GOT3 (cell line): ENCODE results near the gene KCNT1.

Experiments
- DNase-seq: peaks from one replicate; lab custom pipeline; 2025; ENCODE audit warnings: mixed read lengths; lab: John Stamatoyannopoulos, UW

Gene KCNT1

DNA sequence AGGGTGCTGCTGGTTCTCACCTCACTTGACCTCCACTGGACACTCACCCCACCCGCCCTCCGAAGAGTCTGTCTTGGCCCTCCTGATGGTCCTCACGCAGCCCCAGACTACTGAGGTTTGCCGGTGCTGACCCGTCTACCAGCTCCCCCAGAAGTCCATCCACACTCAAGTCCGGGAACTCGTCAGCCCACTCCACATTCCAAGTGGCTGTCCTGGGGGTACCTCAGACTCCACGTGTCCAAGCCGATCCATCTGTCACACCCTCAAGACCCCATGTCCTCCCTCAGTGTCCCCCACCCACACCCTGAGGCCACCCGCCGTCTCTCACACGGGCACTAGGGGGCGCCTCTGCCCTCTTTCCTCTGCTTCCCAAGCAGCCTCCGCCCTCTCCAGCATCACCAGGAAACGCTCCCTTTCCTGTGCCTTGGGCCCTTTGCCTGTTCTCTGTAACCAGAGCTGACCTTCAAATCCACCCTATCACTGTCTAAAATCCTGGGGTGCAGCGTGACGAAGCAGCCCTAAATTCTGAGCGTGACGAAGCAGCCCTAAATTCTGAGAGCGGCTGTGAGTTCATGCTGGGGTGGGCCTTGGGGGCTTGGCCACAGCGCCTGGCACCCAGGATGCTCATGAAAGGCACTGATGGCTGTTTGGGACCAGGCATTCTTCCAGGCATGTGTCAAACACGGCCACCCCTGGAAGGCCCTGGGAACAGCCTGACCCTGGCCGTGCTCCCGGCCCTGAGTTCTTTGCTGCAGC, 95.7 kb downstream of the KCNT1 start:
- DNase-seq, result no peak

DNA sequence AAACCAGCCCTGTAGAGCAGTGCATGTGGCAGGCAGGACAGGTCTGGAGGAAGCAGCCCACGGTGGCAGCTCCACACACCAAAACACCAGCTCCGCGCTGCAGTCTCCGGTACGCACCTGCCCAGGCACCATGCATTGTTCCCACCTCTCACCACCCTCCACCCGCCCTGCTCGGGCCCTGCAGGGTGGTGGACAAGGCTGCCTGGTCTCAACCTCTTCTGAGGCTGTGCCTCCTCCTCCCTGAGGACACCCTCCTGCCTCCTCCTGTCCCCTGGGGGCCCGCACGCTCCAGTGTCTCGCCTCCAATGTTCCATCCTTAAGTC, 96.2 kb downstream of the KCNT1 start:
- DNase-seq, result no peak

DNA sequence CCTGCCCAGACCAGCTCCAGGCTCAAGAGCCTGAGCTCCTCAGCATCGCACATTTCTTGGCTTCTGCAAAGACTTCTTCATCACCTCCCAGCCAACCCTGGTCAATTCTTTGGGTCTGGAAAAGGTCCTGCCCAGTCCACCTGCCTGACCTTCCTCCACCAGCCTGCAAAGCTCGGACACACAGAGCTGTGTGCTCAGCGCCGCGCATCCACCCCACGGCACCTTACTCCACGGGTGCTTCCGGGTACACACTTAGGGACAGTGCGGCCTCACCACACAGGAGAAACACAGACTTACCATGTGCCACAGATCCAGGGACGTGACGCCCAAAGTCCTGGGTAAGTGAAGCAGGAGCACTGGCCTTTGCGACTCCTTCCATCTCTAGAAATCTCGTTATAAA, 97.3 kb downstream of the KCNT1 start:
- no peak for DNase-seq

DNA sequence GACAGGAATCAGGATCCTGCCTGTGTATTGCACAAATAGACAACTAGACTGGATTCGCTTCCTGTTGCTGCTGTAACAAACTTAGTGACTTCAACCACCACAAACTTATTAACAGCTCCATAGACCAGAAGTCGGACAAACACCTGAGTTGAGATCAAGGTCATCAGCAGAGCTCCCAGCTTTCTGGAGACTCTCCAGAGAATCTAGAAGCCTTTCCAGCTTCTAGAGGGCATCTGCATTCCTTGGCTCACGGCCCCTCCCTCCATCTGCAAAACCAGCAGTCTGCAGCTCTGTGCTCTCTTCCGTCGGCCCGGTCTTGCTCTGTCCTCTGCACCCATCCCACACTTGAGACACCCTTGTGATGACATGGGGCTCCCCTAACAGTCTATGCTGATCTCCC, 99.1 kb downstream of the KCNT1 start:
- no peak for DNase-seq

DNA sequence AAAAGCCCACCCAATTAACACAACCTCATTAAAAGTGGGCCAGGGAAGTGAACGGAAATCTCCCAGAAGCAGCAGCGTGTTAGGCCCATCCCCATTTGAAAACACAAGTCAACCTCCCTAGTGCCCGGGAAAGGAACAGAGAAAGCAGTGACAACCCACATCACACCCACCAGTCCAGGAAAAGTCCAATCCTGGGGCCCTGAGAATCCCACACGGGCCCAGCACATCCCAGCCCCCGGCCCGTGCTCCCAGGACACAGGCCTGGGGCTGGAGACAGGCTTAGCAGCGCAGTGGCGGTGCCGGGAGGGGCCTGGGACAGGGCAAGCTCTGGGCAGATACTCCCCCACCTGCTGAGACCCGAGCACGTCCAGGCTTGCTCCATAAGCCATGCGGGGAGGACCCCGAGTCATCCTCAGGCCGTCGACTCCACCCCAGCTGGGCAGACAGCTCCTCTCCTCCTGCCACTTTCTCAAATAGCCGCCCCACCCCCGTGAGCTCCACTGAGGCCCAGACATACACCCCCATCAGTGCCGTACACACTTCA, 101.0 kb downstream of the KCNT1 start:
- no peak for DNase-seq

DNA sequence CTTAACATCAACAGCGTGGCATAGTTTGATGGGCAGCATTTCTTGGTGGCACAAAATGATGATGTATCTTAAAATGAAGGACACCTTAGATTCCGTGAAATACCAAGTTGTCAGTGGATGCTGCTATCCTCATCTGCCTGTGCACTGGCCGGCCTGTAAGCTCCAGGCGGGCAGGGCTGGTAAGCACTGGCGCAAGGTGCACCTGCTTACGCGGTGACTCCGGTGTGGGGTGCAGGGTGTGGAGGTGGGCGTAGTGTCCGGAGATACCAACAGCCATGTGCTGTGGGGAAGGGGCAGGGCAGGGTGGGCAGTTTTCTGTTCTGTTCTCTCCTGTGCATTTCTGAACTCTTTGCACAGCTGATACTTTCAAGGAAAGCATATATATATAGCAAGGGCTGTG, 101.5 kb downstream of the KCNT1 start:
- DNase-seq, result no peak

DNA sequence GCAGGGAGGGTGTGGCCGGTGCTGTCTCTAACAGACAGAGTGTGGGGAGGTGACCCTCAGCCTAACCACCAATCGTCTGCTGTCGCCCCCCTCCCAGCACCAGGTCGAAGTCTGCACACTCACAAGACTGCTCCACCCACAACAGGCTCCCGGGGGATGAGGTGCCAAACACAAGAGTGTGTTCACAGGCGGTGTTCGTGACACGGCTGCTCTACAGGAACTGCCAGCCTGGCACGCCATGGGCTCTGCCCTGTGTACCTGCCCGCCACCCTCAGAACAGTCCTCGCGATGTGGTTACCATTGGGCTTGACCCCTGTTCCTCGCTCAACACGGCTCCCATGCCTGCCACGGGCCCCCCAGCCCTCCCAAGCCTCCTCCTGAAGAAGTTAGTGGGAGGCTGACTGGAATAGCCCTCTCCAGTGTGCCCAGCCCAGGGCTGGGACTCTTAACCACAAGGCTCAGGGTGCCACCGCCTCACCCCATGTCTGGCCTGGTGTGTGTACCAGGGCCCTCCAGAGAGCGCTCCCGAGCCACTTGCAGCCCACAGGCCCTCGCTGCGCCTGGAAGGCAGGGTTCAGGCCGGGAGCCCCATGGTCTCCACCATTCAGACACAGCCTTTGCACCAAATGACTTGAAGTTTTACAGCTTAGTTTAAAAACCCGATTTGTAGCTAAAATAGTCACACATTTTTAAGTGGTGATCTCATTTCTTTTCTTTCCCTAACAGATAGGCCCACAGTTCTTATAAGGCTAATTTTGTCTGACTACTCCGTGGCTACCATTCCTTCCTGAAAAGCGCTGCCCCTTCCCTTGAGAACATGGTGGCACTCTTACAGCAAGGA, 102.8 kb downstream of the KCNT1 start:
- DNase-seq, result no peak

DNA sequence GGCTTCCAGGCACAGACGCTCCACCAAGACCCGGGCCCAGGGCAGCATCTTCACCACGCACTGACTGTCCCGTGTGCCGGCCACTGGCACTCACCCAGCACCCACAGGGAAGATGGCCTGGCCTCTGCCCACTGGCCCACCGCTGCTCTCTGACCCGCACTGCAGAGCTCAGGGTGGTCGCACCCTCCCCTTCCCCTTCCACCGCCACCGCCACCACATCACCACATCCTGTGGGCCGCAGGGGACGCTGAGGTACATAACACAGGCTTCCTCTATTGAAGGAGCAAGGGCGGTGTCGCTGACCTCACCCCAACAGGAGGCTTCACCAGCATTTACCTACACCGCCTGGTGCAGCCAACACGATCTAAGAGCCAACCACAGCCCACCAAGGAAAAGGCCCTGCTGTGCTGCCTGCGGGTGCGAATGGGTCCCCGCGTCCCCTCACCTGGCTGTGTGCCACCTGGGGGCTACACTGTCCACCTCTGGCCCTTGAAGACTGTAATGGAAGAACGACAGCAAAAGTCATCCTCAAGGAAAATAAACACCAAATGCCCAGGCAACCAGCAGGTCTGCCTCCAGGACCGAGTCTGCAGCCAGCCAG, 103.5 kb downstream of the KCNT1 start:
- DNase-seq, result no peak

DNA sequence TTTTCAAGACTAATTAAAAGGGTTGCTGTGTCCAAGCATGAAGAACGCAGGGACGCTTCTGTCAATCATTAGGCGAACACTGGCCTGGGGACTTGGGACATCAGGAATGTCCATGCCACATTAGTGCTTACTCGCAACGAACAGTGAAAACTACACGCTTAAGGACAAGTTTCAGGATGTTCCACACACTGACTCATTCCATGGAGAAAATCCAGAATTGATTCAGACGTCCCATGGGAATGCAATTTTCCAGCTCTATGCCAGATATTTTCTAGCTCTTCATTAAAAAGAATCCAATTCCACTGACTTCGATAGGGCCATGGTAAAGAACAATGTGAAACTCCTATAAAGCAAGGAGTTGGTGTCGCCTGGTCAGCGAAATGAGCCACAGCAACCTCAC, 107.2 kb downstream of the KCNT1 start:
- no peak for DNase-seq

DNA sequence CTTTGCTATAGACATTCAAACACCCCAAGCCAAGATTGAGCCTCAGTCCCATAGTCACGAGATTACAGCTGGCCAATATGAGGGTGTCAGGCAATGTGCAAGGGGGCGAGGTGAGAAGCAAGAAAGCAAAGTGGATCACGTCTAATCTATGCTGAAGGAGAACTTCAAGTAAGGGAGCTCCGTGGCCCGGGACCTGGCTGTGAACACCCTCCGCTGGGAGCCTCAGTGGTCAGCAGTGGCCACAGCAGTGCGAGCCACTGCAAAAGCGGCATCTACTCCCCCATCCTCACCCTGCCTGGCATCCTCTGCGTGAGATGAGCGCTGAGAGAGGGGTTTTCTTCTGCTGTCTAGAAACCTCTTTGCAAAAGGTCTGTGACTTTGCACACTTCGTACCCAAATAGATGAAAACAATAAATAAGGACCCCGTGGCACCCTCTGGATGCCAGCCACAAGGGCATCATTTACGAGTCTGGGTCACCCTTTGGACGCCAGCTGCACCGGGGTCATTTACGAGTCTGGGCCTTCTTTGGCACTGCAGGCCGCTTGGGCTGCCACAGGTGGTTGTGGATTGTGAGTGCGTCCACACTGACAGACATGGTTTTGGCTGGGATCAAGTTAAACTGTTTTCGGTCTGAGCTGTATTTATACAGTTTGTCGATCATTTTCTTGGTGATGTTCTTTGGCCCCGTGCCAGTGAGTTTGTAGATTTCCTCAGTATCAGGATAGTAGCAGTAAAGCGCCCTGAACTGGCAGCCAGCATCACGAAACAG, 109.0 kb downstream of the KCNT1 start:
- DNase-seq, result no peak

DNA sequence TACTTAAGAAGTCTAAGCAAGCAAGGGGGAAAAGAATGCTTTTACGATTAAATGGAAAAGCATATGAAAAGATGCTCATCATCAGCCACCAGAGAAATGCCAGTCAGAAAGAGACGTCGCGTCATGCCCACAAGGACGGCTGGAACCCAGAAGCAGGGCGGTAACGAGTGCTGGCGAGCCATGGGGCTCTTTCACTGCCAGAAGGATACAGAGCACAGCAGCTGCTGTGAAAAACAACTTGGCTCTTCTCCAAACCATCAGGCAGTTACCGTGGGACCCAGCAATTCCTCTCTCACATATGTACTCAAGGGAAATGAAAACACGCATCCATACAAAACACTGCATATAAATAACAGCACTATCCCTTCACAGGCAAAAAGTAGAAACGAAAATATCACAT, 109.8 kb downstream of the KCNT1 start:
- no peak for DNase-seq

DNA sequence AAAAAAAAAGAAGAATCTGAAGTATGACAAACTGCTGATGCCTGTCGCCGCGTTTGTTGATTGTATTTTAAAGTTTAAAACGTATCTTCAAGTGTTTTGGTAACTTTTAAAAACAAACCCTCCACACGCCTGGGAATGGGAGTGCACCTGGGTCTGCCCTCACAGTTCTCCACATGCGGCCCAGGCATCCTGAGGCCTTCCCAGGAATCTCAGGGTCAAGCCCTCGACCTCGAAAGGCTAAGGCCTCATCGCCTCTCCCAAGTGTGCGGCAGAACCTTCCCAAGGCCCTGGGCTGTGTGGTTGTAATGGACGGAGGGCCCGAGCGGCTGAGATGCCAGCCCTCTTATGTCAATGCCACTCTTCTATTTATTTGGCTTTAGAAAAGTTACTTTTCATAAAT, 111.0 kb downstream of the KCNT1 start:
- DNase-seq, result no peak

DNA sequence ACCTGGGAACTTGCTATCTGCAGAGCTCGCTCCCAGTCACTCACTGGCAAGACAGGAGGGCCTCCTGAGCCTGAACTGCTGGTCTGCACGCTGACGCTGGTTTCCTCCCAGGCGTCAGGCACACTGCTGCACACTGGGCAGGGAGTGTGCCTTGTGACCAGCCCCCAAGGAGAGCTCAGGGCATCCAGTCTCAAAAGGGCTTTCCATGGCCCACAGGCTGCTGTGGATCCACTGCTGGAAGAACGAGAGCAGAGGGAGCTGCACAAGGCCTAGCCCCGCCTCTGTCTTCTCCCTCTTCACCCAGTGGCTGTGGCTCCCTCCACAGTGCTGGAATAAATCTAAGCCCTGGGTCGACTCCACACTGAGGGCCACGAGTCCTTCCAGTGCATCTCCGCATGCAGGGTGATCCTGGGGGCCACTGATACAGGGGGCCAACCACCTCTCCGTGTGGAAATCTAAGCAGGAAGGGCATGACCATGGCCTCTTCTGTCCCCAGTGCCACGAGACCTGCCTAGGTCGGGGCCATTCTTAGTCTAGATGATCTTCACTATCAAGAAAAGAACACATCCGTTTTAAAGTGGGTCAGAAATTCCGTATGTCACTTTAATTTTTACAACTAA, 111.8 kb downstream of the KCNT1 start:
- DNase-seq, result no peak

DNA sequence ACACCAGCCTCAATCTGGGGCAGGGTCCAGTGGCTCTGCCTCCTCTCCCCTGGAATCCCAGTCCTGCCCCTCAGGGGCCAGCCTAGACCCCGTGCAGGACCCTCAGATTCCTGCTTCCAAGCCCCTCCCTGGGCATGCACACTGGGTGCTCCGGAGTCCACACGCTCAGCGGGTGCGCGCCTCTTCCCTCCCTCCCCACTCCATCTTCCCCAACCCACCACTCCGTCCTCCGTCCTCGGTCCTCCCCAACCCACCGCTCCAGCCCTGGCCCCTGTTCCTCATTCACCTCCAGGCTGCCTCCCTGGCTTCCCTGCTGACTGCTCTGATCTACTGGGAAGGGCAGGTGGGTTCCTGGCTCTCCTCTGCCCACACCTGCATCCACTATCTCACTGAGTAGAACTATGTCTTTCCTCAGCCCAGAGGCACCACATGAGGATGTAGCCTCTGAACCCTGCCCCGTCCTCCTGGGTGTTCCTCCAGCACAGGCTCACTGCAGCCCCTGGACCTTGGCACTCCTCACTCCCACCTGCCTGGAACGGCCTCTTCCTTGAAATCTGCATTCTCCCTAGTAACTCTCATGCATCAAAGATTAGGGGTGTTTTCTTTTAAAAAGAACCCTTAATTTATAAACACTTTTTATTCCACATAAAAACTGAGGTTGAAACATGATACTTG, 112.6 kb downstream of the KCNT1 start:
- DNase-seq, result no peak

DNA sequence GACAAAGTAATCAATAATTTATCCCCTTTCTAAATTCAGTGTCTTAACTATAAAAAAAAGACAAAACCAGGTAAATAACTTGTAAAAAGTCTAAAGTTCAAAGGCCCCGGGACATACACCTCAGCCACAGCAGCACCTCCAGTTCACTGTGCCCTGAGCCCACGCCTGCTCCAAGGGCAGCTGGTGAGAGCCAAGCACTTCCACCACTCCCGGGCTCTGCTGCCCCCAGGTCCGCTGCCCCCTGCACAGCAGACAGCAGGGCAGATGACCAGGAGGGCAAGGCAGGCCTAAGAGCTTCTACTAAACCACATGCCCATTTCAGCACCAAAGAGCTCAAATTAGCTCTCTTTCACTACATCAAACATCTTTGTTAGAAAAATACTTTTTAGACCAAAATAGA, 113.4 kb downstream of the KCNT1 start:
- DNase-seq, result no peak

DNA sequence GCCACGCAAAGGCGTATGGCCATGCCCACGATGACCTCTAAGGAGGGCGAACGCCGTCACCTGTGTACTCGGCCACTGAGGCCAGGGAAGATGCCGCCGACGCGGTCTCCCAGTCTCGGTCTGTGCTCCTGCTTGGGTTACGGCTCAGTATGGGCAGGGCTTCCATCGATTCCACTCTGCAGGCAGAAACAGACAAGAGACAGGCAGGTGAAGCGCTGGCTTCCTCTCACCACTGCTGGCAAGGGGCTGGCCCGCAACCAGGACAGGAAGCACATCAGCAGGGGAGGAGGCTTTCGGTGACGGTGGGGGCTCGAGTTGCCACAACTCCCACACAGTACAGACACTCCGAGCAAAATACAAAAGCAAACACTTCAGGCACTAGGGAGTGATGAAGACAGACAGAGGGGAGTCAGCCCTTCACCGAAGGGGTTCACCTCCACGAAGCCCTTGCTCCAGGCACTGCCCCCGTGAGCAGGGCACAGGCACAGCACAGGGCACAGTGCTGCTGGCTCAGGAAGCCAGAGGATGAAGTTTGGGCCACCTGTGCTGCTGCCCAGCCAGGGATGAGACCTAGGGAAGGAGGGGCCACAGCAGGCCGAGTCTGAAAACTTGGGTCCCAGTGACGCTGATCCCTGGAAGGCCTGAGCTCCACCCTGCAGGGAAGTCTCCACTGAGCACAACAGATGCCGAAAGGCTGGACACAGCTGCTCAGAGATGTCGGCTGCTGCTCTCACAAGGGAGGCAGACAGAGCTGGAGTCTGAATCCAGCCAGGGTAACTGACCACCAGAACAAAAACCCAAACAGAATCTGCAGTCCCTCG, 114.1 kb downstream of the KCNT1 start:
- DNase-seq, result no peak

DNA sequence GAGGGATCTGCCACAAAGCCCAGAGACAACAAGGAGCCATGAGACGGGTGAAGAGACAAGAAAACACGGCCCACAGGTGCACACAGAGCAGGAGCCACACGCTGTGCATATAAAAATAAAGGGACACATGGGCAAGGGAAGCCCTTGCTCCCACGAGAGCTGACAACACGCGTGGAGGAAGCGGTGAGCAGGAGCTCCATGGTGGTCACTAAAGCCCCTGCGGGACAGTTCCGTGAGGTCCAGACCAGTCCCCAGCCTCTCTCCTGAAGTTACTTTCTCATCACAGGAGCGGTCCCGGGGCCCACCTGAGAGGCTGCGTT, 114.6 kb downstream of the KCNT1 start:
- DNase-seq, result no peak

DNA sequence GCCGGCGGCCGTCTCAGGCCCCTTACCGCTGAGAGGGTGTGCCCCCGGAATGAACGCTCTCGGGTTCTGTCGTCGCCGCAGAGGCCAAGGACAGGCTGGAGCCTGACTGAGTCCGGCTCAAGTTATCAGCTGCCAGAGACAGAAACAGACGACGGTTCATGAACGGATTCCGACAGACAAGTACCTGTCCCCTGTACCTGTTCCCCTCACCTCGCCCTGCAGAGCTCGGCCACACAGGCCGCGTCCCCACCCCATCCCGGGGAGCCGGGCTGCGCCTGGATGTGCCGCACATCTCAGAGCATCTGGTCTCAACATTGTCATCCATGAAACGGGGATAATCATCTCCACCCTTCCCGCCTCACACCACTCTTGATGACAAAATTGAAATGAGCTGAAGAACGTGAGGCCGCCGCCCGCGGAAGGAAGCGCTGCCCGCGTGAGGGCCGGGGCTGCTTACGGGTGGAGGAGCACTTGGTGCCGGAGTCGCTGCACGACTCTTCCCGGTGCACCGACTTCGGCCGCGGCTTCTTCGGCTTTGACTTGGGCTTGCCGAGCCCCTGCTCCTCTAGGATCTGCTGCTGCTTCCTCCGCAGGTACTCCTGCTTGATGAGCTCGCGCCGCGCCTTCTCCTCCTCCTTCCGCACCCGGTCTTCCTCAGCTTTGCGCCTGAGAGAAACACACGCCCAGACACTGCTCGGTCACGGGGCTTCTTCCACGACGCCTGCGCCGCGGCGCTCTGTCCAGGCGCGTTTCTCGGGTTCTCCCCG, 116.1 kb downstream of the KCNT1 start:
- no peak for DNase-seq

DNA sequence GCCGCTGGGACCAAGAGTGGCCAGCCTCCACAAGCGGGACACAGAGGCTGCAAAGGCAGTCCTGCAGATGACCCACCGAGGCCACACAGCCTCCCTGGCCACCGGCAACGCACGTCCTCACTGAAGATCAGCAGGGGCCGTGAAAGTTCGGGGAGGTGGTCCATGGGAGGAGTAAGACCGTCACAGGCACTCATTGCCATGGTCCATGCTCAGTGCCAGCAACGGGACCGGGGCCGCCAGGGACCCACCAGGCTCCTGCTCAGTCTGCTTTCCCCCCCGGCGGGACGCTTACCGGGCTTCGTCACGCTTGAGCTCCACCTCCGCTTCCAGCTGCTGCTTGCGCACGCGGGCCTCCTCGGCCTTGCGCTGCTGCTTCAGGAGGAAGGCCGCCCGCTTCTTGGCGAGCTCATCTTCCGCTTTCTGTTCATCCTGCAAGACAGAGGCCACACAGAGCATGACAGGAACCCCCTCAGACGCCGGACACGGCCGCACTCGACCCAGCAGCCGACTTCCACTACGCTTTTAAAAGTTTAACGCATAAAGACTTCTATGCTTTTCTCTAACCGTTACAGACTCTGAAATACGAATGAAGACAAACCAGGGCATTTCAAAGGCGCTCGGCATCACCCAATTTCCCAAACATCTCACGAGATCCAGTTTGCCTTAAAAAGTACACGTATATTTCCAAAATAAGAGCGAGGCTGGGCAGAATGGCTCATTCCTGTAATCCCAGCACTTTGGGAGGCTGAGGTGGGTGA, 116.9 kb downstream of the KCNT1 start:
- no peak for DNase-seq
